Mesendoderm (in vitro differentiated cells): ENCODE results near the gene CRYGA.

ENCODE experiments used
- DNase-seq: peaks from one replicate; pipeline ENCODE4 v3.0.0; 2013
- H2AK5ac ChIP-seq: 2 replicates; pipeline ENCODE4 v1.6.1; 2013; ENCODE audit warnings: low read length, inconsistent platforms
- H2BK120ac ChIP-seq: 2 replicates; pipeline ENCODE4 v1.6.1; 2013; ENCODE audit warnings: low read depth, mild to moderate bottlenecking, low read length, moderate library complexity, mixed read lengths
- H2BK15ac ChIP-seq: replicated peaks from 2 replicates; pipeline ENCODE4 v1.6.1; 2013; ENCODE audit warnings: low read depth, mild to moderate bottlenecking, moderate library complexity
- H2BK5ac ChIP-seq: 2 replicates; pipeline ENCODE4 v1.6.1; 2013; ENCODE audit warnings: low read length, inconsistent platforms
- H3K18ac ChIP-seq: 2 replicates; pipeline ENCODE4 v1.6.1; 2013; ENCODE audit warnings: mild to moderate bottlenecking, low read length, mixed read lengths
- H3K23ac ChIP-seq: one replicate; pipeline ENCODE4 v1.6.1; 2013; ENCODE audit warnings: low read length
- H3K27ac ChIP-seq: 2 replicates; pipeline ENCODE4 v1.5.1; 2013; ENCODE audit warnings: low read depth, mild to moderate bottlenecking, inconsistent platforms, low read length, moderate library complexity
- H3K27me3 ChIP-seq: 2 replicates; pipeline ENCODE4 v1.6.1; 2013; ENCODE audit warnings: low read length, control low read depth, mild to moderate bottlenecking, inconsistent platforms; ENCODE audit not compliant: insufficient read depth, poor library complexity
- H3K36me3 ChIP-seq: 2 replicates; pipeline ENCODE4 v1.6.1; 2013; ENCODE audit warnings: low read length, inconsistent platforms; ENCODE audit not compliant: control insufficient read depth, insufficient read depth
- H3K4ac ChIP-seq: one replicate; pipeline ENCODE4 v1.6.1; 2013; ENCODE audit warnings: low read depth, mild to moderate bottlenecking, low read length, moderate library complexity
- H3K4me1 ChIP-seq: 2 replicates; pipeline ENCODE4 v1.6.1; 2013; ENCODE audit warnings: low read depth, low read length, inconsistent platforms; ENCODE audit not compliant: control insufficient read depth
- H3K4me2 ChIP-seq: 2 replicates; pipeline ENCODE4 v1.6.1; 2013; ENCODE audit warnings: low read length
- H3K4me3 ChIP-seq: 2 replicates; pipeline ENCODE4 v1.5.1; 2013; ENCODE audit warnings: mild to moderate bottlenecking, low read length
- H3K56ac ChIP-seq: one replicate; pipeline ENCODE4 v1.6.1; 2013; ENCODE audit warnings: low read length
- H3K79me1 ChIP-seq: 2 replicates; pipeline ENCODE4 v1.6.1; 2013; ENCODE audit warnings: low read length, inconsistent platforms
- H3K79me2 ChIP-seq: 2 replicates; pipeline ENCODE4 v1.6.1; 2013; ENCODE audit warnings: mild to moderate bottlenecking, low read length; ENCODE audit not compliant: control insufficient read depth, insufficient read depth
- H3K9ac ChIP-seq: 2 replicates; pipeline ENCODE4 v1.6.1; 2013; ENCODE audit warnings: low read length, inconsistent platforms
- H4K5ac ChIP-seq: one replicate; pipeline ENCODE4 v1.6.1; 2013; ENCODE audit warnings: low read length
- H4K8ac ChIP-seq: one replicate; pipeline ENCODE4 v1.6.1; 2013; ENCODE audit warnings: low read depth, mild to moderate bottlenecking, control low read depth, low read length, moderate library complexity
- WGBS: extraction: QIAGEN DNeasy Blood & Tissue Kit; methylation state at CpG from one replicate; pipeline ENCODE4 v1.1.7; 2013; ENCODE audit warnings: low lambda C conversion rate, missing lambda C conversion rate; ENCODE audit not compliant: insufficient coverage; ENCODE audit errors: extremely low coverage; 5-methylcytosine and 5-hydroxymethylcytosine counted together

Gene CRYGA

DNA sequence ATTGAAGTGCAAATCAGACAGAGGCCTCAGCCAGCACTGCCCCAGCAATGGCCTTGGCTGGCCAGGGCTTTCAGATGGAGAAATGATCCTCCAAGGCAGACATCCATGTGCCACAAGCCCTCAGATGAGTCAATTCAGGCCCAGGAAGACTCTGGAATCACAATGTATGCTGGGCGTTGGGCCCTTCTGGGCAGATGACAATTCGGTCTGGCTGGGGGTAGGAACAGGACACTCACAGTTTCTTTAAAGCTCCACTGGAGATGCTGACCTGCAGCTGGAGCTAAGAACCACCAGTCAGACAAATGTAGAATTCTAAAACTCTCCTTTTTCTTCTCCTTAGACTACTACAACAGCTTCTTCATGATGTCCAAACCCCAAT is 26.7 kb downstream of the CRYGA start:
- Histone ChIP-seq H3K79me1 (no peaks in the 10 kb centered on the region), H2BK120ac (no peak overlapping the region), H3K9ac (no peak overlapping the region), H3K36me3 (no peaks in the 10 kb centered on the region), H2BK5ac (peak overlapping the region; percentile 15), H4K5ac (no peak overlapping the region), H2AK5ac (no peak overlapping the region), H4K8ac (no peak overlapping the region), H3K4me2 (no peak overlapping the region), H3K23ac (no peak overlapping the region), H3K79me2 (no peaks in the 10 kb centered on the region), H3K27ac (no peak overlapping the region), H3K4me3 (no peak overlapping the region), H3K56ac (peak overlapping the region; percentile 27), H3K27me3 (no peaks in the 10 kb centered on the region), H3K18ac (no peak overlapping the region), H2BK15ac (no peak overlapping the region), H3K4me1 (no peaks in the 10 kb centered on the region), H3K4ac (no peak overlapping the region)
- no CpG with 5 or more reads among the region's 2 CpGs for WGBS
- no peak for DNase-seq

DNA sequence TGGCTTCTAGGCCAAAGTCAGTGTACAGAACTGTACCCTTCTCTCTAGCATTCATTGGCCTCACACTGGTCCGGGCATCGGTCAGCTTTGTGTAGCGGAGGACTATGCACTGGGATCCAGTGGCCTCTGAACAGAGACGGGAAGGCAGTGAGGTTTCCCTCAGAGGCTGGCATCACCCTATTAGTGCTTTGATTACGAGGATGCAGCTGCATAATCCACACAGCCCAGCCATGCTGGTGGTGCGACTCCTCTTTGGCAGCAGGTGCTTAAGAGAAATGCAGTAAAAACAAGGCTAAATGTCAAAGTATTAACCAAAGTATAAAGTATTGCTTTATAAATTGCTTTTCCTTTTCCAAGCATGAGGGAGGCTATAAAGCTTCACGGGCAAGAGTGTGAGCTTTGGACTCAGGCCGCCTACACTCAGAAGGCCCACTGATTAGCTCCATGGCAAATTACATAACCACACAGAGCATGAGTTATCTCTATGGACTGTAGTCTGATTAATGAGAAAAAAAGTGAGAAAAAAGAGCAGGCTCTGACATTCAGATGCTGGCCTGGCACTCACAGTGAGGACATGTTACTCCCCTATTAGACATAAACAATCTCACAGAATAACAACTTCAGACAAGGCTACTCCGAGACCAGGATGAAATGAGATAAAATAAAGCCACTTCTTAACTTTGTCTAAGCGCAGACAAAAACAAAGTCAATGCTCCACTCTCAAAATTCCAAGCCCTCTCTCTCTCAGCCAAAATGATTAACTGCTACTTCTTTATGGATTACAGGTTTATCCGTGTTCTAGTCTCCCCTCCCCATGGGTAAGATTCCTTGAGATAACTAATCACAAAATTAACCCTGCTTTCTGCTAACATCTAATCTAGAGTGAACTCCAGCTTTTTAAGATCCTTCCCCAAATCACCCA is 27.3 kb downstream of the CRYGA start:
- H3K27ac ChIP-seq: no peak overlapping the region
- no peak overlapping the region for H3K4me3 ChIP-seq
- WGBS: no CpG with 5 or more reads among the region's 11 CpGs

DNA sequence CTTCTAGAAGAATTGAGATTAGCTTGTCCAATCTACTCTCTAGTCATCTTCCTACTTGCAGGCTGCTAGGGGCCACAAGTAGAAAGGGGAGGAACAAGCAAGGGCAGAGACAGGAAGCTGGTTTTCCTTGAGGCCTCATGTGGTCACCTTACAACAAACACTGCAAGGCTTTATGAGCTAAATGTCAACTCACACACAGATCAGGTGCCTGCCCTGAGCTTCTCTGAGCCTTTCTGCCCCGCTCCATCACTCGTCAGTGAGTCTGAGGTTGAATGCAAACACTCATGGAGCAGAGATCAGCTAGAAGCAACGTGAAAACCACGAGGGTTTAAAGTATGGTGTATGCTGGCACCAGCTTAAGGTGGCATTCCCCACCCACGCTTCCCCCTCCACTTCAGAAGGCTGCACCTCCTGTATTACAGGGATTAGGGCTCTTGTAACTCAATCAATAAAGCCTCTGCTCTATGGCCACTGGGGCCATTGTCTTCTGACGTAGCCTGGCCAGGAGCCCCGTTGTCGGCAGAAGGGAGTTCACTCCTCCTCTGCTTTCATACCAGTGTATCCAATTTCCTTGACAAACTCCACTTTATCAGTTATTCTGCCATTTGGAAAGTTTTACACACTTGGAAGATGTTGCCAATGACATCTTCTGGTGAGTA is 28.3 kb downstream of the CRYGA start:
- Histone ChIP-seq H3K4me3 (no peak overlapping the region), H3K9ac (no peak overlapping the region), H3K18ac (no peak overlapping the region), H2AK5ac (no peak overlapping the region), H2BK5ac (no peak overlapping the region), H3K4me1 (no peaks in the 10 kb centered on the region), H3K79me1 (no peaks in the 10 kb centered on the region), H2BK15ac (no peak overlapping the region), H3K27ac (no peak overlapping the region), H3K56ac (no peak overlapping the region), H3K27me3 (no peaks in the 10 kb centered on the region), H3K4ac (no peak overlapping the region), H4K8ac (no peak overlapping the region), H2BK120ac (no peak overlapping the region), H4K5ac (no peak overlapping the region), H3K4me2 (no peak overlapping the region), H3K36me3 (no peaks in the 10 kb centered on the region), H3K23ac (no peak overlapping the region), H3K79me2 (no peaks in the 10 kb centered on the region)
- no CpG with 5 or more reads among the region's 8 CpGs for WGBS
- no peak for DNase-seq

More for the DNA sequence above, 27.3 kb downstream of the CRYGA start:
- no peaks in the 10 kb centered on the region for H3K79me2 ChIP-seq
- H2AK5ac ChIP-seq: no peak overlapping the region
- H4K8ac ChIP-seq: no peak overlapping the region
- DNase-seq: no peak
- H3K79me1 ChIP-seq: no peaks in the 10 kb centered on the region
- no peak overlapping the region for H2BK15ac ChIP-seq
- H3K27me3 ChIP-seq: no peaks in the 10 kb centered on the region
- no peaks in the 10 kb centered on the region for H3K4me1 ChIP-seq
- no peak overlapping the region for H3K9ac ChIP-seq
- no peak overlapping the region for H3K23ac ChIP-seq
- H3K36me3 ChIP-seq: no peaks in the 10 kb centered on the region
- no peak overlapping the region for H2BK5ac ChIP-seq
- no peak overlapping the region for H3K4me2 ChIP-seq
- no peak overlapping the region for H3K56ac ChIP-seq
- no peak overlapping the region for H3K18ac ChIP-seq
- no peak overlapping the region for H4K5ac ChIP-seq
- no peak overlapping the region for H2BK120ac ChIP-seq
- H3K4ac ChIP-seq: no peak overlapping the region

DNA sequence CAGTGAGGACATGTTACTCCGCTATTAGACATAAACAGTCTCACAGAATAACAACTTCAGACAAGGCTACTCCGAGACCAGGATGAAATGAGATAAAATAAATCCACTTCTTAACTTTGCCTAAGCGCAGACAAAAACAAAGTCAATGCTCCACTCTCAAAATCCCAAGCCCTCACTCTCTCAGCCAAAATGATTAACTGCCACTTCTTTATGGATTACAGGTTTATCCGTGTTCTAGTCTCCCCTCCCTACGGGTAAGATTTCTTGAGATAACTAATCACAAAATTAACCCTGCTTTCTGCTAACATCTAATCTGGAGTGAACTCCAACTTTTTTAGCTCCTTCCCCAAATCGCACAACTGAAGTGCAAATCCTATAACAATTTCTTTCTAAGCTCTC is 32.7 kb downstream of the CRYGA start:
- Histone ChIP-seq H3K27me3 (no peaks in the 10 kb centered on the region), H3K4ac (no peak overlapping the region), H3K4me3 (no peak overlapping the region), H3K27ac (no peak overlapping the region), H4K5ac (no peak overlapping the region), H3K18ac (no peak overlapping the region), H2BK120ac (no peak overlapping the region), H3K79me1 (no peaks in the 10 kb centered on the region), H3K56ac (no peak overlapping the region), H4K8ac (no peak overlapping the region), H2AK5ac (no peak overlapping the region), H3K4me2 (no peak overlapping the region), H3K36me3 (no peaks in the 10 kb centered on the region), H2BK15ac (no peak overlapping the region), H3K4me1 (no peaks in the 10 kb centered on the region), H2BK5ac (no peak overlapping the region), H3K23ac (no peak overlapping the region), H3K9ac (no peak overlapping the region), H3K79me2 (no peaks in the 10 kb centered on the region)
- DNase-seq: no peak
- WGBS: no CpG with 5 or more reads among the region's 6 CpGs

DNA sequence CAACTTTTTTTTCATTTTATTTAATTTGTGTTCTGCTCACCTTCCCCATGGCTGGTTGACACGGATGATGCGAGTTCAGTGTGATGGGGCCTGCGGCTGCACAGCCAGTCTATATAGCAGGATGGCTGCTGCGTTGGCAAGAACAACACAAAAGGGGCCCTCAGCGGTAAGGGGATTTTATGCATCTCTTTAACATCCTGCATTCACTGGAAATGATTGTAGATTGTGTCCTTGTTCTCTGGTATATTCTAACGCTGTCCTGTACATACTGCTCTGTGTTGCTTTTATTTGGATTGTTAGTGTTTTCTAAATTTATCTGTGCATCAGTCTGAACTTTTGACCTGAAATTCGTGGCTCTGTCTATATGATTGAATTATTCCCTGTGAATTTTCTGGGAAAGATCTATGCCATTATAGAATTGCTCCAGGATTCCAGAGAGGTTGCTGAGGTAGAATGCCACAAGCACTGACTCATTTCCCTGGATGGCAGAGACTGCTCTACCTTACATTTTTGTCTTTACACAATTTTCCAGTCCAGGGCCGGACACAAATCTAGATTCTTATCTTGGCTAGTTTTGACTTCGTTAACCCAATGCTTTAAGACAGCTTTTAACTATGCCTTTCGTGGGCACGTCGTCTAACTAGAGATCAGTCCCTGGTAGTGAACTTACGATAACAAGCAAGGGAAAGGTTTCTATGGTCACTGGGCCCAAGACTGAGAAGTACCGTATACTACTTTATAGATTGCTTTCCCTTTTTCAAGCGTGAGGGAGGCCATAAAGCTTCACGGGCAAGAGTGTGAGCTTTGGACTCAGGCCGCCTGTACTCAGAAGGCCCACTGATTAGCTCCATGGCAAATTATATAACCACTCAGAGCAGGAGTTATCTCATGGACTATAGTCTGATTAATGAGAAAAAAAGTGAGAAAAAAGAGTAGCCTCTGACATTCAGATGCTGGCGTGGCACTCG is 33.4 kb downstream of the CRYGA start, which contains the start of gene CRYGC:
Gene CRYGC (minus strand): TSS at position 85 of the 968 bp plus-strand sequence. CDS start 36 bp downstream, at position 49.
- Histone ChIP-seq H3K23ac (no peak within 1 kb of the TSS), H2BK15ac (no peak within 1 kb of the TSS), H3K27ac (no peak within 1 kb of the TSS), H3K36me3 (no peaks in the 10 kb centered on the region), H2BK120ac (no peak within 1 kb of the TSS), H3K56ac (no peak within 1 kb of the TSS), H3K9ac (no peak within 1 kb of the TSS), H4K8ac (no peak within 1 kb of the TSS), H3K79me1 (no peaks in the 10 kb centered on the region), H2BK5ac (no peak within 1 kb of the TSS), H4K5ac (no peak within 1 kb of the TSS), H3K27me3 (no peaks in the 10 kb centered on the region), H3K4me3 (no peak within 1 kb of the TSS), H3K4me2 (no peak within 1 kb of the TSS), H3K79me2 (no peaks in the 10 kb centered on the region), H2AK5ac (no peak within 1 kb of the TSS), H3K4me1 (no peaks in the 10 kb centered on the region), H3K4ac (no peak within 1 kb of the TSS), H3K18ac (peak within 1 kb of the TSS; percentile 7)
- no peak for DNase-seq
- WGBS: no CpG with 5 or more reads among the region's 19 CpGs
